Uterus (tissue), 2 donors: ENCODE data around the gene DEPDC5.

Source experiments
- POLR2A ChIP-seq, 2 donors: fragments of 450-650 bp; IDR thresholded peaks; one replicate each; pipeline ENCODE4 v1.6.1; 2016; ENCODE audit warnings: antibody characterized with exemption in 2 of 2, mild to moderate bottlenecking in 1 of 2, moderate library complexity in 1 of 2
- TF ChIP-seq, protein P1 (sequence below), 4 experiments: fragments of 200-600 bp in 2 of 4; fragments of 450-650 bp in 2 of 4; sonication (generic) in 2 of 4; IDR thresholded peaks; one replicate each; pipeline ENCODE4 v1.5.1; 2016 to 2019; ENCODE audit warnings: antibody characterized with exemption in 4 of 4, mild to moderate bottlenecking in 2 of 4, moderate library complexity in 1 of 4

DNA sequence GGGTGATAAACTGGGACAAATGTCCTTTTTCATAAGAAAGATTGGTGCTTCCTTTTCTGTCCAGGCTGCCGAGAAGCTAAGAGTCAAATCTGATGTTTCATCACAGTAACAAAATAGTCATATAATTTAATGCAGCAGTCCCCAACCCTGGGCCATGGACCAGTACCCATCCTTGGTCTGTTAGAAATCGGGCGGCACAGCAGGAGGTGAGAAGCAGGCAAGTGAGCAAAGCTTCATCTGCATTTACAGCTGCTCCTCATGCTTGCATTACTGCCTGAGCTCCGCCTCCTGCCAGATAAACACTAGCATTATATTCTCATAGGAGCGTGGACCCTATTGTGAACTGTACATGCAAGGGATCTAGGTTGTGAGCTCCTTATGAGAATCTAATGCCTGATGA, 30.1 kb upstream of the DEPDC5 start:
- TF ChIP-seq, protein P1, sequence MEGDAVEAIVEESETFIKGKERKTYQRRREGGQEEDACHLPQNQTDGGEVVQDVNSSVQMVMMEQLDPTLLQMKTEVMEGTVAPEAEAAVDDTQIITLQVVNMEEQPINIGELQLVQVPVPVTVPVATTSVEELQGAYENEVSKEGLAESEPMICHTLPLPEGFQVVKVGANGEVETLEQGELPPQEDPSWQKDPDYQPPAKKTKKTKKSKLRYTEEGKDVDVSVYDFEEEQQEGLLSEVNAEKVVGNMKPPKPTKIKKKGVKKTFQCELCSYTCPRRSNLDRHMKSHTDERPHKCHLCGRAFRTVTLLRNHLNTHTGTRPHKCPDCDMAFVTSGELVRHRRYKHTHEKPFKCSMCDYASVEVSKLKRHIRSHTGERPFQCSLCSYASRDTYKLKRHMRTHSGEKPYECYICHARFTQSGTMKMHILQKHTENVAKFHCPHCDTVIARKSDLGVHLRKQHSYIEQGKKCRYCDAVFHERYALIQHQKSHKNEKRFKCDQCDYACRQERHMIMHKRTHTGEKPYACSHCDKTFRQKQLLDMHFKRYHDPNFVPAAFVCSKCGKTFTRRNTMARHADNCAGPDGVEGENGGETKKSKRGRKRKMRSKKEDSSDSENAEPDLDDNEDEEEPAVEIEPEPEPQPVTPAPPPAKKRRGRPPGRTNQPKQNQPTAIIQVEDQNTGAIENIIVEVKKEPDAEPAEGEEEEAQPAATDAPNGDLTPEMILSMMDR (IDR thresholded peaks at IDR 0.05): no peak
- TF ChIP-seq POLR2A (IDR thresholded peaks at IDR 0.05): no peak
